DOHH2 (cell line): Measurements from ENCODE around the gene CLK1.
A peak's percentile ranks its signal among the peaks of the same experiment; 100 is the strongest.

ENCODE experiments used
- H3F3A ChIP-seq: fragments of 200-600 bp; sonication (generic), shearing (Covaris generic); 2 replicates; pipeline ENCODE4 v1.6.0; 2016; ENCODE audit warnings: antibody characterized with exemption, mild to moderate bottlenecking; ENCODE audit not compliant: control insufficient read depth, insufficient read depth
- H3K27ac ChIP-seq: fragments of 200-600 bp; sonication (generic); 2 replicates; pipeline ENCODE4 v1.5.1; 2014; ENCODE audit warnings: low read depth, mild to moderate bottlenecking, low read length, moderate library complexity
- H3K27me3 ChIP-seq: fragments of 200-600 bp; sonication (generic); 2 replicates; pipeline ENCODE4 v1.6.1; 2014; ENCODE audit warnings: mild to moderate bottlenecking, low read length, mixed read lengths; ENCODE audit not compliant: control insufficient read depth
- H3K36me3 ChIP-seq: fragments of 200-600 bp; sonication (generic); 2 replicates; pipeline ENCODE4 v1.6.1; 2014; ENCODE audit warnings: mild to moderate bottlenecking, low read length, moderate library complexity, mixed read lengths; ENCODE audit not compliant: control insufficient read depth
- H3K4me1 ChIP-seq: fragments of 200-600 bp; sonication (generic); 2 replicates; pipeline ENCODE4 v1.6.1; 2014; ENCODE audit warnings: mild to moderate bottlenecking, low read length, mixed read lengths; ENCODE audit not compliant: control insufficient read depth
- H3K4me2 ChIP-seq: fragments of 200-600 bp; sonication (generic); 2 replicates; pipeline ENCODE4 v1.6.0; 2014; ENCODE audit warnings: mild to moderate bottlenecking, low read length, moderate library complexity
- H3K4me3 ChIP-seq: fragments of 200-600 bp; sonication (generic); 2 replicates; pipeline ENCODE4 v1.5.1; 2014; ENCODE audit warnings: mild to moderate bottlenecking, low read length, mixed read lengths
- H3K79me2 ChIP-seq: fragments of 200-600 bp; sonication (generic); 2 replicates; pipeline ENCODE4 v1.6.1; 2014; ENCODE audit warnings: mild to moderate bottlenecking, low read length, mixed read lengths; ENCODE audit not compliant: control insufficient read depth
- H3K9me2 ChIP-seq: fragments of 200-600 bp; sonication (generic); replicated peaks from 2 replicates; pipeline ENCODE4 v1.6.1; 2014; ENCODE audit warnings: mild to moderate bottlenecking, low read length, mixed read lengths; ENCODE audit not compliant: control insufficient read depth
- H3K9me3 ChIP-seq: fragments of 200-600 bp; sonication (generic); 2 replicates; pipeline ENCODE4 v1.6.1; 2014; ENCODE audit warnings: antibody characterized with exemption, low read length, mixed read lengths; ENCODE audit not compliant: control insufficient read depth, insufficient read depth
- H4K20me1 ChIP-seq: fragments of 200-600 bp; sonication (generic); 2 replicates; pipeline ENCODE4 v1.6.0; 2014; ENCODE audit warnings: low read depth, mild to moderate bottlenecking, antibody characterized with exemption, low read length, moderate library complexity; ENCODE audit not compliant: control insufficient read depth, insufficient read depth
- CTCF ChIP-seq: fragments of 200-600 bp; sonication (generic); IDR thresholded peaks from one replicate; pipeline ENCODE4 v1.5.1; 2014; ENCODE audit warnings: antibody characterized with exemption, mild to moderate bottlenecking, low read depth, low read length; ENCODE audit not compliant: poor library complexity, severe bottlenecking
- EZH2phosphoT487 ChIP-seq: fragments of 200-600 bp; sonication (generic); IDR thresholded peaks from 2 replicates; pipeline ENCODE4 v1.6.1; 2017; ENCODE audit warnings: borderline replicate concordance, mild to moderate bottlenecking, antibody characterized with exemption, low read length, moderate library complexity, mixed read lengths

The CLK1 gene

DNA sequence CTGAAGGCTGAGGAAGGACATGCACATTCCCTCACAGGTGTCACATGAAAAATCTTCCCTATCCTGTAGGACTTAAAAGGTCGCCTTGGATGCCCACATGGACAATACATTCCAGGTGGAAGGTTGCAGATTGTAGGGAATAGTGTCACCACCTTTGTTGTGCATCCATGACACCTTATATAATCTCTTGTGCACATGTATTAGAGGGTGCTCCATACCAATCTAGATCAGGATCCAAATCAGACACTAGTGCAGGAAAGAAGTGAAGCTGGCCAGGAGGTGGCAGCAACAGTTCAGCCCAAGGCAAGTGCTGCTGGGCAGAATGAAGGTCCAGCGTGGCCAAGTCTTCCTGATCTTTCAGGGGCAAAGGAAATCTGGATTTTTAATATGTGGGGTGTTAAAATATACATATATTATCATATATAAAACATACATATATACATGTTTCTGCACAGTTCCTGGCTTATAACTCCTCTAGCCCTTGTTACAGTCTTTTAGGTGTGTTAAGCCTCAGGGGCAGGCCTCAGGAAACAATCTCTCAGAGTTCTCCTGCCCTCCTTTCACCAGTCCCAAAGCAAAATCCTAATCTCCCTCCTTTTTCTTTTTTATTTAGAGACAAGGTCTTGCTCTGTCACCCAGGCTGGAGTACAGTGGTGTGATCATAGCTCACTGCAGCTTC is 41.3 kb upstream of the CLK1 start:
- Histone ChIP-seq H3K79me2 (no peaks in the 10 kb centered on the region), H3K27me3 (no peaks in the 10 kb centered on the region), H3K9me2 (no peaks in the 10 kb centered on the region), H4K20me1 (no peaks in the 10 kb centered on the region), H3K4me1 (peaks cover 5% of the 10 kb centered on the region), H3F3A (peaks cover 16% of the 10 kb centered on the region), H3K27ac (no peak overlapping the region), H3K9me3 (no peaks in the 10 kb centered on the region), H3K4me3 (no peak overlapping the region), H3K4me2 (no peak overlapping the region), H3K36me3 (peaks cover 74% of the 10 kb centered on the region)
- TF ChIP-seq EZH2phosphoT487: no peak
- peak; percentile 70 for TF ChIP-seq CTCF

- TF ChIP-seq CTCF: peak; percentile 77
- no peak for TF ChIP-seq EZH2phosphoT487
- H3K9me2 ChIP-seq: no peaks in the 10 kb centered on the region
These were observed 37.1 kb upstream of the CLK1 start for GRCh38 chr2:200901459-200902072.

DNA sequence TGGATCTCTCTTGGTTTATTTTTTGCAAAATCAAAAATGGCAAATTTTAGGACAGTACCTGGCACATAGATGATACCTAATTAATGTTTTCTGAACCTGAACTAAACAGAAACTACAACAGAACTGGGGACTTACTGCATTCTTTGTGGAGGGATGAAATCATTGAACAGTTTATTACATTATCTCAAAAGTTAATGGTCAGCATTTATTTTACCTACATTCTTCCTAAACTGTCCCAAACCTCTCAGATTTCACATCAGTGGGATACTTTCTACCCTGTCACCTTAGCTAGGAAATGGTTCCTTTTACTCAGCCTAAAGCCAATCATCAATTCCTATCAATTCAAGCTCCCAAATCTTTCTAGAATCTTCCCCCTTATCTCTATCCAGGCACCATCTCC is 35.0 kb upstream of the CLK1 start:
- Histone ChIP-seq H3K9me3 (no peaks in the 10 kb centered on the region), H3K4me1 (peaks cover 5% of the 10 kb centered on the region), H3K27ac (no peak overlapping the region), H3K36me3 (peaks cover 92% of the 10 kb centered on the region), H4K20me1 (no peaks in the 10 kb centered on the region), H3K27me3 (no peaks in the 10 kb centered on the region), H3F3A (peaks cover 13% of the 10 kb centered on the region), H3K79me2 (no peaks in the 10 kb centered on the region), H3K4me3 (no peak overlapping the region), H3K9me2 (no peaks in the 10 kb centered on the region), H3K4me2 (no peak overlapping the region)
- TF ChIP-seq CTCF: no peak
- TF ChIP-seq EZH2phosphoT487: no peak

More at GRCh38 chr2:200901459-200902072, 37.1 kb upstream of the CLK1 start:
- H3K79me2 ChIP-seq: no peaks in the 10 kb centered on the region
- H3K27ac ChIP-seq: no peak overlapping the region
- H3K36me3 ChIP-seq: peaks cover 85% of the 10 kb centered on the region
- H3K27me3 ChIP-seq: no peaks in the 10 kb centered on the region
- no peaks in the 10 kb centered on the region for H3K9me3 ChIP-seq
- no peaks in the 10 kb centered on the region for H4K20me1 ChIP-seq
- no peak overlapping the region for H3K4me2 ChIP-seq
- peaks cover 13% of the 10 kb centered on the region for H3F3A ChIP-seq
- peaks cover 5% of the 10 kb centered on the region for H3K4me1 ChIP-seq
- H3K4me3 ChIP-seq: no peak overlapping the region
